KMS-11 (cell line): ENCODE results near the gene RASSF5.

Experiments
- H2AFZ ChIP-seq: fragments of 200-600 bp; sonication (generic); 2 replicates; pipeline ENCODE4 v1.6.1; 2016; ENCODE audit warnings: antibody characterized with exemption, mixed run types, low read depth
- H3K27ac ChIP-seq: fragments of 200-600 bp; sonication (generic); 2 replicates; pipeline ENCODE4 v1.6.1; 2016; ENCODE audit warnings: mild to moderate bottlenecking, mixed run types
- H3K27me3 ChIP-seq: fragments of 200-600 bp; sonication (generic); 2 replicates; pipeline ENCODE4 v1.6.1; 2017; ENCODE audit warnings: mild to moderate bottlenecking, low read depth, mixed run types, moderate library complexity; ENCODE audit not compliant: insufficient read depth
- H3K36me3 ChIP-seq: fragments of 200-600 bp; sonication (generic); 2 replicates; pipeline ENCODE4 v1.6.1; 2017; ENCODE audit warnings: mild to moderate bottlenecking, mixed run types; ENCODE audit not compliant: insufficient read depth
- H3K4me1 ChIP-seq: fragments of 200-600 bp; sonication (generic); 2 replicates; pipeline ENCODE4 v1.6.1; 2016; ENCODE audit warnings: mild to moderate bottlenecking, low read depth, mixed run types; ENCODE audit not compliant: poor library complexity, severe bottlenecking
- H3K4me2 ChIP-seq: fragments of 200-600 bp; sonication (generic); 2 replicates; pipeline ENCODE4 v1.7.0; 2016; ENCODE audit warnings: mild to moderate bottlenecking, mixed run types
- H3K4me3 ChIP-seq: fragments of 200-600 bp; sonication (generic); IDR thresholded peaks from 2 replicates; pipeline ENCODE4 v1.6.1; 2017; ENCODE audit warnings: low read depth, low read length, mixed read lengths; ENCODE audit not compliant: insufficient read depth
- H3K79me2 ChIP-seq: fragments of 200-600 bp; sonication (generic); 2 replicates; pipeline ENCODE4 v1.6.1; 2016; ENCODE audit warnings: low read depth, mixed run types; ENCODE audit not compliant: insufficient read depth
- H3K9ac ChIP-seq: fragments of 200-600 bp; sonication (generic); 2 replicates; pipeline ENCODE4 v1.6.1; 2016; ENCODE audit warnings: mild to moderate bottlenecking, mixed run types
- H4K20me1 ChIP-seq: fragments of 200-600 bp; sonication (generic); 2 replicates; pipeline ENCODE4 v1.6.1; 2016; ENCODE audit warnings: mild to moderate bottlenecking, mixed run types; ENCODE audit not compliant: insufficient read depth
- CTCF ChIP-seq: fragments of 200-600 bp; sonication (generic); conservative IDR thresholded peaks from 2 replicates; pipeline ENCODE4 v1.6.1; 2017; ENCODE audit warnings: low read depth, mild to moderate bottlenecking, antibody characterized with exemption, low read length, moderate library complexity, mixed read lengths

RASSF5 gene

DNA sequence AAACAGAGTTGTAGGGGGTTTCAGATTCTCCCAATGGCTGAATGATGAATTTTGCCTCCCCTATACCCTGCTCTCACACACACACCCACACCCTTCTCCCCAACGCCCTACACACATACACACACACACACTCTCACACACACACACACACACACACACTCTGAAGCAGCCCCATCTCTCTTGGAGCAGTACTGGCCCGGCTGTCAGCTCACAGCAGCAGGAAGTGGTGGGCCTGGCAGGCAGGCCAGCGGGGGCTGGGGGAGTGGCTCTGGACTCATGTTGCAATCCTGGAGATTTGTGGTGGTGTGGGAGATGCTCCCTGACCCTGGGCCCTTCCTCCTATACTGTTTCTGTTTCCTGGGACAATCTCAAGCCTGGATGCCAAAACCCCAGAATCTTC lies 34.9 kb upstream of the RASSF5 start:
- Histone ChIP-seq H3K9ac (no peak overlapping the region), H2AFZ (no peak overlapping the region), H3K79me2 (peaks cover 8% of the 10 kb centered on the region; the same call in 1 of the 2 replicates), H3K27me3 (no peaks in the 10 kb centered on the region), H3K36me3 (0 out of 2 replicates have a peak, but pooled peaks cover 4% of the 10 kb centered on the region), H3K4me2 (peak overlapping the region; percentile 91), H4K20me1 (no peaks in the 10 kb centered on the region), H3K4me3 (no peak overlapping the region), H3K27ac (peak overlapping the region; percentile 44; the same call in 1 of the 2 replicates), H3K4me1 (peaks cover 66% of the 10 kb centered on the region)
- no peak for TF ChIP-seq CTCF

DNA sequence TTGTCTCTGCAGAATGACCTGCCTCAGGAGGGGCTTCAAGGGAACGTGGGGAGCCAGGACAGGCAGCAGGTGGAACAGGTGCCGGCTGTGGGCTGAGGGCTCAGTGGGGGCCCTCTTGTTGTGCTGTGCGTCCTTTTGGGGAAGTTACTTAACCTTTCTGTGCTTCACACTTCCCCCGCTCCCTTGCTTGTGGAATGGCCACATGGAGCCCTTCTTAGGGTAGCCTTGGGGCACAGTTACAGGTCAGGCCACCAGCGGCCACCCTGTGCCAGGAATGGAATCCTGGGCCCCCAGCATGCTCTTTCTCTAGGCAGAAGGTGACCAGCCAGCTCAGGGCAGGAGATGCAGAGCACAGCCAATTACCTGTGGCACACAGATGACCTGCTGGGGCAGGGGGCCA lies 34.4 kb upstream of the RASSF5 start:
- no peak for TF ChIP-seq CTCF
- Histone ChIP-seq H3K4me3 (no peak overlapping the region), H3K27me3 (no peaks in the 10 kb centered on the region), H3K9ac (no peak overlapping the region), H3K79me2 (peaks cover 8% of the 10 kb centered on the region; the same call in 1 of the 2 replicates), H3K4me2 (peak overlapping the region; percentile 91; the same call in 1 of the 2 replicates), H4K20me1 (no peaks in the 10 kb centered on the region), H3K4me1 (peaks cover 66% of the 10 kb centered on the region), H3K27ac (no peak overlapping the region), H2AFZ (no peak overlapping the region), H3K36me3 (0 out of 2 replicates have a peak, but pooled peaks cover 4% of the 10 kb centered on the region)

DNA sequence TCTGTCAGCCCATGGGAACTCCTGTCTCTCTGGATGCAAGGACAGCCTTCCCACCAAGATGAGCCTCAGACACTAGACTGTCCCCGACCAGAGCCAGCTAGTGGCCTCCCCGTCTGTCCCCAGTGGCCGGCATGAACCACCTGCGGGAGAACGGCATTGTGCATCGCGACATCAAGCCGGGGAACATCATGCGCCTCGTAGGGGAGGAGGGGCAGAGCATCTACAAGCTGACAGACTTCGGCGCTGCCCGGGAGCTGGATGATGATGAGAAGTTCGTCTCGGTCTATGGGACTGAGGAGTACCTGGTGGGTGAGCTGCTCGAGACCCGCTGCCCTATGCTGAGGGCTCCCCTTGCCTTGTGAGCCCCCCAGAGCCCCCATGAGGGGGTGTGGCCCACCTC lies 31.3 kb upstream of the RASSF5 start:
- Histone ChIP-seq H3K36me3 (0 out of 2 replicates have a peak, but pooled peaks cover 4% of the 10 kb centered on the region), H3K4me1 (peaks cover 48% of the 10 kb centered on the region), H3K4me2 (no peak overlapping the region), H3K4me3 (no peak overlapping the region), H4K20me1 (no peaks in the 10 kb centered on the region), H3K27me3 (no peaks in the 10 kb centered on the region), H3K79me2 (peaks cover 8% of the 10 kb centered on the region; the same call in 1 of the 2 replicates), H3K9ac (no peak overlapping the region), H3K27ac (no peak overlapping the region; the same call in 1 of the 2 replicates), H2AFZ (no peak overlapping the region)
- no peak for TF ChIP-seq CTCF

GRCh38 chr1:206476591-206476990 lies 30.7 kb upstream of the RASSF5 start:
- Histone ChIP-seq H3K27me3 (no peaks in the 10 kb centered on the region), H3K4me3 (no peak overlapping the region), H3K79me2 (peaks cover 8% of the 10 kb centered on the region; the same call in 1 of the 2 replicates), H3K9ac (no peak overlapping the region), H3K36me3 (0 out of 2 replicates have a peak, but pooled peaks cover 4% of the 10 kb centered on the region), H2AFZ (no peak overlapping the region), H3K4me2 (no peak overlapping the region), H4K20me1 (no peaks in the 10 kb centered on the region), H3K27ac (no peak overlapping the region), H3K4me1 (peaks cover 43% of the 10 kb centered on the region)
- TF ChIP-seq CTCF = no peak
